ENCODE measurements around the gene LAMA5.

DNA sequence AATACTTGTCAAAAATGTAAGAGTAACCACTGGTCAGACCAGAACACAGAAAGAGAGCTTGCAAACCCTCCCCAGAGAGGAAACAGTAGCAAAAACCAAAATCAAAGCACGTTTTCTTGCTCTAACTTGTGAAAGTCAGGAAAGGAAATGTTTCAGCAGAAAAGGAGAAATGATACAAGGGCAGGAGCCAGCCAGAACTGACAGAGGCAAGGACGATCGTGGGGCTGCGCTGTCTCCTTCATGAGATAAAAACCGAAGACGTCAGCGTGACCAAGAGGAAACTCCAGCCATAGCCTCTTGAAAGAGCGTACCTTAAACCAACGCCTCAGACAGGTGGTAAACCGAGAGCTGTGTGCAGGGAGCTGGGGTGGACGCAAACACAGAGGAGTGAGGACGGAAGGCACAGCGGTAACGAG, 27.5 kb downstream of the LAMA5 start:
- TF ChIP-seq CHD2 (IDR thresholded peaks at IDR 0.05; ENCODE audit: low read length, partially characterized antibody) (no peak), NPAS2 (CRISPR knock-in tag; IDR thresholded peaks at IDR 0.05; ENCODE audit: borderline replicate concordance) (no peak), JUNB (IDR thresholded peaks at IDR 0.05) (no peak), KDM5A (IDR thresholded peaks at IDR 0.05) (no peak), POLR2A (IDR thresholded peaks at IDR 0.05; ENCODE audit: low read length) (no peak), CEBPB (IDR thresholded peaks at IDR 0.05) (no peak), CHD4 (IDR thresholded peaks at IDR 0.05; ENCODE audit: borderline replicate concordance) (no peak), ZFP36 (IDR thresholded peaks at IDR 0.05; ENCODE audit: borderline replicate concordance, partially characterized antibody) (no peak), KDM1A (IDR thresholded peaks at IDR 0.05; ENCODE audit: low read depth) (no peak)
- TF ChIP-seq, protein P1, sequence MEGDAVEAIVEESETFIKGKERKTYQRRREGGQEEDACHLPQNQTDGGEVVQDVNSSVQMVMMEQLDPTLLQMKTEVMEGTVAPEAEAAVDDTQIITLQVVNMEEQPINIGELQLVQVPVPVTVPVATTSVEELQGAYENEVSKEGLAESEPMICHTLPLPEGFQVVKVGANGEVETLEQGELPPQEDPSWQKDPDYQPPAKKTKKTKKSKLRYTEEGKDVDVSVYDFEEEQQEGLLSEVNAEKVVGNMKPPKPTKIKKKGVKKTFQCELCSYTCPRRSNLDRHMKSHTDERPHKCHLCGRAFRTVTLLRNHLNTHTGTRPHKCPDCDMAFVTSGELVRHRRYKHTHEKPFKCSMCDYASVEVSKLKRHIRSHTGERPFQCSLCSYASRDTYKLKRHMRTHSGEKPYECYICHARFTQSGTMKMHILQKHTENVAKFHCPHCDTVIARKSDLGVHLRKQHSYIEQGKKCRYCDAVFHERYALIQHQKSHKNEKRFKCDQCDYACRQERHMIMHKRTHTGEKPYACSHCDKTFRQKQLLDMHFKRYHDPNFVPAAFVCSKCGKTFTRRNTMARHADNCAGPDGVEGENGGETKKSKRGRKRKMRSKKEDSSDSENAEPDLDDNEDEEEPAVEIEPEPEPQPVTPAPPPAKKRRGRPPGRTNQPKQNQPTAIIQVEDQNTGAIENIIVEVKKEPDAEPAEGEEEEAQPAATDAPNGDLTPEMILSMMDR (IDR thresholded peaks at IDR 0.05), result no peak
- TF ChIP-seq, protein P2, sequence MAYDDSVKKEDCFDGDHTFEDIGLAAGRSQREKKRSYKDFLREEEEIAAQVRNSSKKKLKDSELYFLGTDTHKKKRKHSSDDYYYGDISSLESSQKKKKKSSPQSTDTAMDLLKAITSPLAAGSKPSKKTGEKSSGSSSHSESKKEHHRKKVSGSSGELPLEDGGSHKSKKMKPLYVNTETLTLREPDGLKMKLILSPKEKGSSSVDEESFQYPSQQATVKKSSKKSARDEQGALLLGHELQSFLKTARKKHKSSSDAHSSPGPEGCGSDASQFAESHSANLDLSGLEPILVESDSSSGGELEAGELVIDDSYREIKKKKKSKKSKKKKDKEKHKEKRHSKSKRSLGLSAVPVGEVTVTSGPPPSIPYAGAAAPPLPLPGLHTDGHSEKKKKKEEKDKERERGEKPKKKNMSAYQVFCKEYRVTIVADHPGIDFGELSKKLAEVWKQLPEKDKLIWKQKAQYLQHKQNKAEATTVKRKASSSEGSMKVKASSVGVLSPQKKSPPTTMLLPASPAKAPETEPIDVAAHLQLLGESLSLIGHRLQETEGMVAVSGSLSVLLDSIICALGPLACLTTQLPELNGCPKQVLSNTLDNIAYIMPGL (CRISPR knock-in tag; IDR thresholded peaks at IDR 0.05; ENCODE audit: borderline replicate concordance), result no peak

Data from A549 (cell line).